Left lung (tissue), 10 donors: ENCODE results near the gene UNC45A. TPM values are rescaled to one million over a fixed set of nuclear protein-coding genes. Genes with fewer than 3 reads are reported as not detected.

Source experiments
- ATAC-seq: fragments of 200-7000 bp; cut with Tn5 transposase; one replicate; pipeline ENCODE4 v1.9.1; 2020; ENCODE audit warnings: moderate library complexity
- DNase-seq, 4 donors: peaks; one replicate each; pipeline ENCODE4 v3.0.0-alpha.2; 2013 to 2020
- H3K27ac ChIP-seq, 2 donors: fragments of 200-600 bp; sonication (generic) in 1 of 2; one replicate each; pipeline versions ENCODE4 v1.5.0 to v1.8.0; 2020 to 2021
- H3K27me3 ChIP-seq, 2 donors: fragments of 200-600 bp; sonication (generic) in 1 of 2; one replicate each; pipeline versions ENCODE4 v1.5.0 to v1.8.0; 2020 to 2021
- H3K36me3 ChIP-seq, 2 donors: fragments of 200-600 bp; sonication (generic) in 1 of 2; one replicate each; pipeline versions ENCODE4 v1.5.0 to v1.8.0; 2020 to 2021
- H3K4me1 ChIP-seq, 2 donors: fragments of 200-600 bp; one replicate each; pipeline ENCODE4 v1.8.0; 2021
- H3K4me3 ChIP-seq, 2 donors: fragments of 200-600 bp; sonication (generic) in 1 of 2; one replicate each; pipeline versions ENCODE4 v1.5.0 to v1.8.0; 2020 to 2021; ENCODE audit warnings: mild to moderate bottlenecking in 1 of 2
- H3K9me3 ChIP-seq, 2 donors: fragments of 200-600 bp; sonication (generic) in 1 of 2; one replicate each; pipeline versions ENCODE4 v1.5.0 to v1.8.0; 2020 to 2021
- intact Hi-C, 2 donors: fragments of 100-400 bp; cut with DNase I; formaldehyde crosslinking; loops; one replicate each; pipeline versions ENCODE4 v1.11.2 to v1.14.2; 2022
- polyA plus RNA-seq, 6 donors: library from polyadenylated mRNA; unstranded; fragments of 120-200 nt; gene quantifications; one replicate each; pipeline ENCODE4 v1.2.1, GENCODE V29; 2013; ENCODE audit not compliant: insufficient read length in 6 of 6
- total RNA-seq, 2 donors: library from RNA; stranded (reverse); fragmentation: NEBNext Ultra II Directional; extraction: Animal tissue kit (Norgen Biotek cat#: 25700); gene quantifications; one replicate each; pipeline ENCODE4 v1.2.1, GENCODE V29; 2021
- TF ChIP-seq, protein P1 (sequence below), 2 donors: fragments of 200-600 bp; sonication (generic) in 1 of 2; IDR thresholded peaks; one replicate each; pipeline versions ENCODE4 v1.5.0 to v1.8.0; 2021; ENCODE audit warnings: antibody characterized with exemption in 2 of 2
- donor health status: DM: no; HTN: yes; CAD: no.
- donor health status: DM: no; HTN: no; CAD: no.

UNC45A gene
- total and polyA plus RNA-seq, 8 donors, result 62.3 to 80.4 (median 70.7) TPM

DNA sequence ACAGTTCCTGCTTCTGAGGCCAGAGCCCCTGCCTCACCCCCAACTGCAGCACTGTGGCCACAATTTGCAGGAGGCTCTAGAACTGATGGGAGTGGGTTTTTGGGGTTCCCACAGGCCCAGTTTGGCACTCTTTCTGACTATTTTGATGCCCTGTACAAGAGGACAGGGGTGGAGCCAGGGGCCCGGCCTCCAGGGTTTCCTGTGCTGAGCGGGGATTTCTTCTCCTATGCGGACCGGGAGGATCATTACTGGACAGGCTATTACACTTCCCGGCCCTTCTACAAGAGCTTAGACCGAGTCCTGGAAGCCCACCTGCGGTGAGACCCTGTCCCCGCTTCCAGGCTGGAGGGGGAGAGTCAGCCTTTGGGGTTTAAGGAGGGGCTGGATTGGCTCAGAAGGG lies 25.1 kb upstream of the UNC45A start:
- Histone ChIP-seq H3K36me3 (peaks cover 0 to 100% of the 10 kb centered on the region in 2 donors), H3K9me3 (no peaks in the 10 kb centered on the region), H3K4me3 (no peak overlapping the region), H3K27me3 (no peaks in the 10 kb centered on the region), H3K27ac (no peak overlapping the region), H3K4me1 (peaks cover 0 to 28% of the 10 kb centered on the region in 2 donors)
- DNase-seq (no peak), ATAC-seq (no peak)
- TF ChIP-seq, protein P1, sequence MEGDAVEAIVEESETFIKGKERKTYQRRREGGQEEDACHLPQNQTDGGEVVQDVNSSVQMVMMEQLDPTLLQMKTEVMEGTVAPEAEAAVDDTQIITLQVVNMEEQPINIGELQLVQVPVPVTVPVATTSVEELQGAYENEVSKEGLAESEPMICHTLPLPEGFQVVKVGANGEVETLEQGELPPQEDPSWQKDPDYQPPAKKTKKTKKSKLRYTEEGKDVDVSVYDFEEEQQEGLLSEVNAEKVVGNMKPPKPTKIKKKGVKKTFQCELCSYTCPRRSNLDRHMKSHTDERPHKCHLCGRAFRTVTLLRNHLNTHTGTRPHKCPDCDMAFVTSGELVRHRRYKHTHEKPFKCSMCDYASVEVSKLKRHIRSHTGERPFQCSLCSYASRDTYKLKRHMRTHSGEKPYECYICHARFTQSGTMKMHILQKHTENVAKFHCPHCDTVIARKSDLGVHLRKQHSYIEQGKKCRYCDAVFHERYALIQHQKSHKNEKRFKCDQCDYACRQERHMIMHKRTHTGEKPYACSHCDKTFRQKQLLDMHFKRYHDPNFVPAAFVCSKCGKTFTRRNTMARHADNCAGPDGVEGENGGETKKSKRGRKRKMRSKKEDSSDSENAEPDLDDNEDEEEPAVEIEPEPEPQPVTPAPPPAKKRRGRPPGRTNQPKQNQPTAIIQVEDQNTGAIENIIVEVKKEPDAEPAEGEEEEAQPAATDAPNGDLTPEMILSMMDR (IDR thresholded peaks at IDR 0.05), result no peak
- intact Hi-C loops, result no loop called here

GRCh38 chr15:90910441-90911301 lies 24.4 kb upstream of the UNC45A start:
- Histone ChIP-seq H3K36me3 (peaks cover 0 to 100% of the 10 kb centered on the region in 2 donors), H3K4me1 (peaks cover 0 to 35% of the 10 kb centered on the region in 2 donors), H3K9me3 (no peaks in the 10 kb centered on the region), H3K27ac (no peak overlapping the region), H3K4me3 (no peak overlapping the region), H3K27me3 (no peaks in the 10 kb centered on the region)
- TF ChIP-seq, protein P1 (IDR thresholded peaks at IDR 0.05), result no peak
- intact Hi-C loops, result no loop called here
- DNase-seq (no peak), ATAC-seq (no peak)

DNA sequence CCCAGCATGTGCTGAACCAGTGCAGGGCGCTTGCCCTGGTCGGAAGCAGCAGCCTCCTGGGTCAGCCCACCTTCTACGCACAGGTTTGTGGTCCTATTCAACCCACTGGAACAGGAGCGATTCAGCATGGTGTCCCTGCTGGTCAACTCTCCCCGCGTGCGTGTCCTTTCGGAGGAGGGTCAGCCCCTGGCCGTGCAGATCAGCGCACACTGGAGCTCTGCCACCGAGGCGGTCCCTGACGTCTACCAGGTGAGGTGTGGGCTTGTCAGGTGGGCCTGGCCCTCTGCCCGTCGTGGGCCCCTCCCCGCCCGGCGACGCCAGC lies 23.8 kb upstream of the UNC45A start:
- peaks cover 0 to 100% of the 10 kb centered on the region in 2 donors for H3K36me3 ChIP-seq

GRCh38 chr15:90911906-90912769 lies 22.9 kb upstream of the UNC45A start:
- Histone ChIP-seq H3K27ac (no peak overlapping the region), H3K9me3 (no peaks in the 10 kb centered on the region), H3K36me3 (peaks cover 0 to 100% of the 10 kb centered on the region in 2 donors), H3K4me3 (no peak overlapping the region), H3K4me1 (peaks cover 0 to 45% of the 10 kb centered on the region in 2 donors), H3K27me3 (no peaks in the 10 kb centered on the region)
- ATAC-seq (no peak), DNase-seq (no peak)
- intact Hi-C loops, result no loop called here
- TF ChIP-seq, protein P1 (IDR thresholded peaks at IDR 0.05), result no peak

More for the DNA sequence above, 23.8 kb upstream of the UNC45A start:
- ATAC-seq, result no peak
- Histone ChIP-seq H3K27me3 (no peaks in the 10 kb centered on the region), H3K9me3 (no peaks in the 10 kb centered on the region), H3K27ac (no peak overlapping the region), H3K4me1 (peaks cover 0 to 39% of the 10 kb centered on the region in 2 donors), H3K4me3 (no peak overlapping the region)
- TF ChIP-seq, protein P1 (IDR thresholded peaks at IDR 0.05), result no peak
- no peak for DNase-seq
- intact Hi-C loops, result no loop called here

DNA sequence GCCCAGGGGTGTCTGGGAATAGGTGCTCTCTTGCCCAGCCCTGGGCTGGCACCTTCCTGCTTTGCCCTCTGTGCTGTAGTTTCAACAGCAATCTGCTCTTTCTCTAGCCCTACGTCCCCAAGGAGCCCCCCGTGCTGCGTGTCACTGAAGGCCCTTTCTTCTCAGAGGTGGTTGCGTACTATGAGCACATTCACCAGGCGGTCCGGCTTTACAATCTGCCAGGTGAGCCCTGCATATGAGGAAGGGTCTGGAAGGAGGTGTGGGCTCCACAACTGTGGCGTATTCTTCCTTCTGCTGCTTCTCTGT lies 22.4 kb upstream of the UNC45A start:
- TF ChIP-seq, protein P1 (IDR thresholded peaks at IDR 0.05), result no peak
- no peak for ATAC-seq
- H3K36me3 ChIP-seq, result peaks cover 0 to 100% of the 10 kb centered on the region in 2 donors

More for the DNA sequence above, 22.4 kb upstream of the UNC45A start:
- H3K4me3 ChIP-seq, result no peak overlapping the region
- no peak for DNase-seq
- no peaks in the 10 kb centered on the region for H3K27me3 ChIP-seq
- H3K27ac ChIP-seq, result no peak overlapping the region
- intact Hi-C loops, result no loop called here
- H3K9me3 ChIP-seq, result no peaks in the 10 kb centered on the region
- peaks cover 0 to 45% of the 10 kb centered on the region in 2 donors for H3K4me1 ChIP-seq
